ENCODE results near the gene NRGN. TPM values are rescaled to one million over a fixed set of nuclear protein-coding genes. Genes with fewer than 3 reads are reported as not detected.
"Not testable (repeated sequence)": the region's sequence is repeated elsewhere in the genome, so short reads cannot be mapped to it uniquely, and the experiment has no call there.

NRGN gene
- total RNA-seq, 1 donor from 2014 or later, result 2.7 TPM

GRCh38 chr11:124768914-124769313 is 29.2 kb downstream of the NRGN start:
- peaks cover 30% of the 10 kb centered on the region for H3K36me3 Mint-ChIP-seq
- H3K9me3 Mint-ChIP-seq, result no peaks in the 10 kb centered on the region
- H3K4me3 Mint-ChIP-seq, result no peak overlapping the region
- no peak overlapping the region for H3K27ac Mint-ChIP-seq
- no peak for TF ChIP-seq CTCF (IDR thresholded peaks at IDR 0.05; ENCODE audit: unreplicated experiment)
- no peaks in the 10 kb centered on the region for H3K27me3 Mint-ChIP-seq (ENCODE audit: low read depth)
- DNase-seq (ENCODE audit: low spot score in 2 of 2, unreplicated experiment in 2 of 2), result no peak
- peaks cover 1% of the 10 kb centered on the region for H3K4me1 Mint-ChIP-seq

- TF ChIP-seq CTCF (IDR thresholded peaks at IDR 0.05; ENCODE audit: unreplicated experiment), result no peak
- Mint-ChIP-seq H3K27ac (no peak overlapping the region), H3K9me3 (no peaks in the 10 kb centered on the region), H3K4me3 (no peak overlapping the region), H3K27me3 (ENCODE audit: low read depth) (no peaks in the 10 kb centered on the region), H3K36me3 (peaks cover 26% of the 10 kb centered on the region), H3K4me1 (no peaks in the 10 kb centered on the region)
- DNase-seq (ENCODE audit: low spot score in 2 of 2, unreplicated experiment in 2 of 2), result no peak
Measured at GRCh38 chr11:124769806-124770774, 30.3 kb downstream of the NRGN start.

- not testable (repeated sequence) for H3K27me3 Mint-ChIP-seq (ENCODE audit: low read depth); H3K9me3 Mint-ChIP-seq; H3K4me3 Mint-ChIP-seq; DNase-seq (ENCODE audit: low spot score in 2 of 2, unreplicated experiment in 2 of 2); H3K27ac Mint-ChIP-seq; H3K4me1 Mint-ChIP-seq
- peaks cover 24% of the 10 kb centered on the region for H3K36me3 Mint-ChIP-seq
Measured at GRCh38 chr11:124770959-124771358, 31.2 kb downstream of the NRGN start.

- H3K36me3 Mint-ChIP-seq, result peaks cover 17% of the 10 kb centered on the region
- no peaks in the 10 kb centered on the region for H3K9me3 Mint-ChIP-seq
- no peak overlapping the region for H3K4me3 Mint-ChIP-seq
- no peak for DNase-seq (ENCODE audit: low spot score in 2 of 2, unreplicated experiment in 2 of 2)
- H3K27ac Mint-ChIP-seq, result peak overlapping the region; percentile 19
- H3K4me1 Mint-ChIP-seq, result peaks cover 9% of the 10 kb centered on the region
- H3K27me3 Mint-ChIP-seq (ENCODE audit: low read depth), result no peaks in the 10 kb centered on the region
- no peak for TF ChIP-seq CTCF (IDR thresholded peaks at IDR 0.05; ENCODE audit: unreplicated experiment)
Measured at GRCh38 chr11:124776865-124777645, 37.3 kb downstream of the NRGN start.

- H3K4me1 Mint-ChIP-seq, result peaks cover 9% of the 10 kb centered on the region
- no peak overlapping the region for H3K27ac Mint-ChIP-seq
- no peak overlapping the region for H3K4me3 Mint-ChIP-seq
- no peaks in the 10 kb centered on the region for H3K27me3 Mint-ChIP-seq (ENCODE audit: low read depth)
- no peak for TF ChIP-seq CTCF (IDR thresholded peaks at IDR 0.05; ENCODE audit: unreplicated experiment)
- no peaks in the 10 kb centered on the region for H3K9me3 Mint-ChIP-seq
- H3K36me3 Mint-ChIP-seq, result peaks cover 12% of the 10 kb centered on the region
- DNase-seq (ENCODE audit: low spot score in 2 of 2, unreplicated experiment in 2 of 2), result no peak
Measured at GRCh38 chr11:124778281-124778680, 38.5 kb downstream of the NRGN start.

GRCh38 chr11:124779568-124779967 is 39.8 kb downstream of the NRGN start:
- Mint-ChIP-seq H3K27ac (no peak overlapping the region), H3K4me3 (no peak overlapping the region), H3K9me3 (no peaks in the 10 kb centered on the region), H3K4me1 (peaks cover 9% of the 10 kb centered on the region), H3K27me3 (ENCODE audit: low read depth) (no peaks in the 10 kb centered on the region), H3K36me3 (peaks cover 12% of the 10 kb centered on the region)
- no peak for TF ChIP-seq CTCF (IDR thresholded peaks at IDR 0.05; ENCODE audit: unreplicated experiment)
- no peak for DNase-seq (ENCODE audit: low spot score in 2 of 2, unreplicated experiment in 2 of 2)

All from mesothelial cell of epicardium (in vitro differentiated cells).